DND-41 (cell line): ENCODE measurements around the gene RBMS3.

Experiments
- ATAC-seq: fragments of 200-7000 bp; cut with Tn5 transposase; 3 replicates; pipeline ENCODE4 v1.9.1; 2021; ENCODE audit warnings: low read depth; ENCODE audit not compliant: insufficient read depth
- DNase-seq: peaks from one replicate; pipeline ENCODE4 v3.0.0-alpha.2; 2020
- H2AFZ ChIP-seq: 2 replicates; pipeline ENCODE4 v1.6.0; 2012; ENCODE audit warnings: low read depth, low read length
- H3K27ac ChIP-seq: 2 replicates; pipeline ENCODE4 v1.5.1; 2012; ENCODE audit warnings: low read length, inconsistent platforms
- H3K27me3 ChIP-seq: fragments of 200-600 bp; sonication (generic); 2 replicates; pipeline ENCODE4 v1.6.0; 2012; ENCODE audit warnings: low read length, mild to moderate bottlenecking, inconsistent platforms; ENCODE audit not compliant: insufficient read depth, poor library complexity
- H3K36me3 ChIP-seq: 2 replicates; pipeline ENCODE4 v1.5.1; 2012; ENCODE audit warnings: low read length, inconsistent platforms; ENCODE audit not compliant: insufficient read depth
- H3K4me1 ChIP-seq: 2 replicates; pipeline ENCODE4 v1.5.1; 2012; ENCODE audit warnings: mild to moderate bottlenecking, low read length; ENCODE audit not compliant: insufficient read depth
- H3K4me2 ChIP-seq: 2 replicates; pipeline ENCODE4 v1.6.0; 2012; ENCODE audit warnings: mild to moderate bottlenecking, moderate library complexity, low read length, inconsistent platforms; ENCODE audit not compliant: insufficient read depth
- H3K4me3 ChIP-seq, 2 experiments: fragments of 200-600 bp in 1 of 2; shearing (Covaris generic) in 1 of 2; 2 replicates each; pipeline ENCODE4 v1.5.1; 2012 to 2016; ENCODE audit warnings: inconsistent platforms in 2 of 2, low read length in 2 of 2, mild to moderate bottlenecking in 2 of 2, low read depth in 1 of 2, moderate library complexity in 1 of 2
- H3K79me2 ChIP-seq: 2 replicates; pipeline ENCODE4 v1.6.0; 2012; ENCODE audit warnings: low read length, inconsistent platforms; ENCODE audit not compliant: insufficient read depth
- H3K9ac ChIP-seq: 2 replicates; pipeline ENCODE4 v1.6.0; 2012; ENCODE audit warnings: low read depth, mild to moderate bottlenecking, inconsistent platforms, low read length, moderate library complexity
- H3K9me3 ChIP-seq: 2 replicates; pipeline ENCODE4 v1.5.1; 2012; ENCODE audit warnings: low read length, moderate library complexity, mild to moderate bottlenecking, inconsistent platforms; ENCODE audit not compliant: insufficient read depth, severe bottlenecking
- H4K20me1 ChIP-seq: 2 replicates; pipeline ENCODE4 v1.6.0; 2012; ENCODE audit warnings: low read length; ENCODE audit not compliant: insufficient read depth
- EZH2 ChIP-seq: IDR thresholded peaks from 3 replicates; pipeline ENCODE4 v1.6.1; 2012; ENCODE audit warnings: borderline replicate concordance, low read depth, mild to moderate bottlenecking, moderate library complexity, low read length, inconsistent platforms; ENCODE audit not compliant: severe bottlenecking
- TF ChIP-seq, protein P1 (sequence below): IDR thresholded peaks from 2 replicates; pipeline ENCODE4 v1.5.1; 2012; ENCODE audit warnings: borderline replicate concordance, low read length, moderate library complexity, mild to moderate bottlenecking; ENCODE audit not compliant: poor library complexity, severe bottlenecking; ENCODE audit errors: extremely low read depth

RBMS3 gene

DNA sequence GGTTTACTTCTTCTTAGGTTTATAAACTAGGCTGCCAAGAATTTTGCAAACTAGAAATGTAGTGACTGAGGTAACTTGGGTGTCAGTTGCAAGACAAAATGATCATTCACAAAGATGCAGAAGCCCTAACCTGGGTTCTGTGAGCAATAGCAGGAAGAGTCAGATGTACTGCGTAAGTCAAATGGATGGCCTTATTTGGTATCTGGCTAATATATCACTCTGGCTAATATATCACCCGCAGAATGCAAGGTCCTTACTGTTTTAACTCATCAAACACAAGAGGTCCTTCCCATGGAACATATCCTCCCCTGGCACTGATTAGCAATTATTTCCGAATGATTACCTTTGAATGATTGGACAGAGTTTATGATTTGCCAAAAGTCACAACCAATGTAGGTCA is 37.4 kb downstream of the RBMS3 start:
- Histone ChIP-seq H3K4me1 (no peaks in the 10 kb centered on the region), H3K4me3 (no peak overlapping the region), H3K27ac (no peak overlapping the region), H3K79me2 (no peaks in the 10 kb centered on the region), H3K27me3 (no peaks in the 10 kb centered on the region), H2AFZ (no peak overlapping the region), H3K9me3 (no peaks in the 10 kb centered on the region), H3K4me2 (no peak overlapping the region), H4K20me1 (no peaks in the 10 kb centered on the region), H3K9ac (no peak overlapping the region), H3K36me3 (no peaks in the 10 kb centered on the region)
- ATAC-seq (no peak), DNase-seq (no peak)
- TF ChIP-seq, protein P1, sequence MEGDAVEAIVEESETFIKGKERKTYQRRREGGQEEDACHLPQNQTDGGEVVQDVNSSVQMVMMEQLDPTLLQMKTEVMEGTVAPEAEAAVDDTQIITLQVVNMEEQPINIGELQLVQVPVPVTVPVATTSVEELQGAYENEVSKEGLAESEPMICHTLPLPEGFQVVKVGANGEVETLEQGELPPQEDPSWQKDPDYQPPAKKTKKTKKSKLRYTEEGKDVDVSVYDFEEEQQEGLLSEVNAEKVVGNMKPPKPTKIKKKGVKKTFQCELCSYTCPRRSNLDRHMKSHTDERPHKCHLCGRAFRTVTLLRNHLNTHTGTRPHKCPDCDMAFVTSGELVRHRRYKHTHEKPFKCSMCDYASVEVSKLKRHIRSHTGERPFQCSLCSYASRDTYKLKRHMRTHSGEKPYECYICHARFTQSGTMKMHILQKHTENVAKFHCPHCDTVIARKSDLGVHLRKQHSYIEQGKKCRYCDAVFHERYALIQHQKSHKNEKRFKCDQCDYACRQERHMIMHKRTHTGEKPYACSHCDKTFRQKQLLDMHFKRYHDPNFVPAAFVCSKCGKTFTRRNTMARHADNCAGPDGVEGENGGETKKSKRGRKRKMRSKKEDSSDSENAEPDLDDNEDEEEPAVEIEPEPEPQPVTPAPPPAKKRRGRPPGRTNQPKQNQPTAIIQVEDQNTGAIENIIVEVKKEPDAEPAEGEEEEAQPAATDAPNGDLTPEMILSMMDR, result no peak
- TF ChIP-seq EZH2, result no peak

DNA sequence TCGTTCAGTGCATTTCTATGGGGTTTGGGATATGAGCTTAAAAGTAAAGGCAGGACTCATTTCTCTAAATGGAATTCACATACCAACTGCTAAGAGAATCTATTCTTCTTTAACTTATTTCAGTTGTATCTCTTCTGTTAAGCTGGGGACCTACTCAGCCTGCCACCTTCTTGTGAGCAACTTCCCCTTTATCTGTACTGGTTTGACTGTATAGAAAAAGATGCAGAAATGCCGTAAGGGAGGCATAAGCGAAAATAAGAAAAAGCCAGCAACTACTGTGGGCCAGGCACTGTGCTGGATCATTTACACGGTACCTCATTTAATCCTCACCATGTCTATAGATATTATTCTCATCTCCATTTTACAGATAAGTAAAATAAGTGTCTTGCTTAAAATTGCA is 38.4 kb downstream of the RBMS3 start:
- no peak overlapping the region for H3K27ac ChIP-seq
- no peak for ATAC-seq
- no peaks in the 10 kb centered on the region for H3K27me3 ChIP-seq
- no peaks in the 10 kb centered on the region for H4K20me1 ChIP-seq
- H3K36me3 ChIP-seq, result no peaks in the 10 kb centered on the region
- no peak overlapping the region for H3K9ac ChIP-seq
- no peaks in the 10 kb centered on the region for H3K79me2 ChIP-seq
- no peak overlapping the region for H3K4me2 ChIP-seq
- DNase-seq, result no peak
- H3K9me3 ChIP-seq, result no peaks in the 10 kb centered on the region
- TF ChIP-seq, protein P1, result no peak
- TF ChIP-seq EZH2, result no peak
- H3K4me1 ChIP-seq, result peaks cover 3% of the 10 kb centered on the region; the same call in 1 of the 2 replicates
- no peak overlapping the region for H2AFZ ChIP-seq
- no peak overlapping the region for H3K4me3 ChIP-seq

DNA sequence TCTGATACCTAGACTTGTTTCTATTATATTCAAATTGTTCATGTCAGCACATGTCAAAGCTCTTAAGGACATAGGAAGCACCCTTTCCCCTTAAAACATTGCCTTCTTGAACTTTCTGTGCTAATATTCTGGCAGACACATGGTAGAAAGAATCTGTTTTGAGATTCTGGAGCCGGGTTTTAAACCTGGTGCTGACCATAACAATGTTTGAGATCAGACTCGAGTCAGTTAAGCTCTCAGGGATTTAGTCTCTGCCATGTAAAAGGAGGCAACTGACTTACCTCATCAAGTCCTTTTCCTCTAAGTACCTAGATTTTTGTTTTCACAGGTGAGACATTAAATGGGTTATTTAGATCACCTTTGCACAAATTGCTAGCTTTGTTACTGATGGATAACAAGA is 38.9 kb downstream of the RBMS3 start:
- TF ChIP-seq, protein P1, result no peak
- TF ChIP-seq EZH2, result no peak
- H3K79me2 ChIP-seq, result no peaks in the 10 kb centered on the region
- H3K4me2 ChIP-seq, result no peak overlapping the region
- DNase-seq (no peak), ATAC-seq (no peak)
- H3K9me3 ChIP-seq, result no peaks in the 10 kb centered on the region
- H3K27ac ChIP-seq, result no peak overlapping the region
- no peaks in the 10 kb centered on the region for H3K27me3 ChIP-seq
- H4K20me1 ChIP-seq, result no peaks in the 10 kb centered on the region
- H3K4me1 ChIP-seq, result peaks cover 3% of the 10 kb centered on the region; the same call in 1 of the 2 replicates
- H2AFZ ChIP-seq, result no peak overlapping the region
- H3K4me3 ChIP-seq, result no peak overlapping the region
- no peaks in the 10 kb centered on the region for H3K36me3 ChIP-seq
- no peak overlapping the region for H3K9ac ChIP-seq

DNA sequence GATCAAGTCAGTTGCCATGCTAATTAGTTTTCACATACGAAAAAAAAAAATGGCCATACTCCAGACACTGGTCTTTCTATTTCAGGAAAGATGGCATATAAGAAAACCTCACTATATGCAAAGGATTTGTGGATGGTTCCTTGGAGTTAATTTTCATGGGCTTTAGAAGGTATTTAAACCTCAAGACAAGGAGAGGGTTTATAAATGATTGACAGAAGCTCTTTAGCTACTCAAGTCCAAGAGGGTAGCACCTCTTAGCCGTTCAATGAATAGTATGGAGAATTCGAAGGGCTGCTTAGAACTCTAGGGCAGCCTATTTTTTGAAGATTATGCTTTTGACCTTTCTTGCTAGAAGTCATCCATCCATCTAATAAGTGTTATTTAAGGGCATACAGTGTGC is 41.7 kb downstream of the RBMS3 start:
- peaks cover 3% of the 10 kb centered on the region; the same call in 1 of the 2 replicates for H3K4me1 ChIP-seq
- no peaks in the 10 kb centered on the region for H3K9me3 ChIP-seq
- H3K27me3 ChIP-seq, result no peaks in the 10 kb centered on the region
- DNase-seq (no peak), ATAC-seq (no peak)
- no peaks in the 10 kb centered on the region for H3K79me2 ChIP-seq
- no peaks in the 10 kb centered on the region for H4K20me1 ChIP-seq
- H3K27ac ChIP-seq, result no peak overlapping the region
- no peak overlapping the region for H2AFZ ChIP-seq
- no peaks in the 10 kb centered on the region for H3K36me3 ChIP-seq
- no peak overlapping the region for H3K4me3 ChIP-seq
- TF ChIP-seq, protein P1, result no peak
- TF ChIP-seq EZH2, result no peak
- no peak overlapping the region for H3K4me2 ChIP-seq
- H3K9ac ChIP-seq, result no peak overlapping the region
